Activated T-cell treated with anti-CD3 and anti-CD28 coated beads, Interleukin-2, amount 50 U/mL, for 4 hours (primary cell): ENCODE results near the gene FBXO44. TPM values are rescaled to one million over a fixed set of nuclear protein-coding genes. Genes with fewer than 3 reads are reported as not detected.
A peak's percentile ranks its signal among the peaks of the same experiment; 100 is the strongest.
"Not testable (repeated sequence)": the region's sequence is repeated elsewhere in the genome, so short reads cannot be mapped to it uniquely, and the experiment has no call there.

ENCODE experiments used
- ATAC-seq, 2 donors: fragments of 200-7000 bp; cut with Tn5 transposase; one replicate each; pipeline ENCODE4 v1.10.0; 2021
- DNase-seq: peaks from one replicate; pipeline ENCODE4 v3.0.0-alpha.2; 2020
- H3K27me3 Mint-ChIP-seq: one replicate; pipeline ENCODE4 v1.8.0; 2021; ENCODE audit warnings: low read depth, mixed read lengths
- H3K36me3 Mint-ChIP-seq: one replicate; pipeline ENCODE4 v1.8.0; 2022; ENCODE audit warnings: mixed read lengths; ENCODE audit not compliant: insufficient read depth
- H3K4me1 Mint-ChIP-seq: one replicate; pipeline ENCODE4 v1.8.0; 2021; ENCODE audit warnings: low read depth, mixed read lengths
- H3K4me3 Mint-ChIP-seq: one replicate; pipeline ENCODE4 v1.8.0; 2021; ENCODE audit warnings: mild to moderate bottlenecking, moderate library complexity, mixed read lengths
- H3K9me3 Mint-ChIP-seq: one replicate; pipeline ENCODE4 v1.8.0; 2021; ENCODE audit warnings: mixed read lengths
- total RNA-seq, 3 donors: library from RNA; stranded (reverse); gene quantifications; one replicate each; pipeline ENCODE4 v1.2.1, GENCODE V29; 2021

Gene FBXO44, protein sequence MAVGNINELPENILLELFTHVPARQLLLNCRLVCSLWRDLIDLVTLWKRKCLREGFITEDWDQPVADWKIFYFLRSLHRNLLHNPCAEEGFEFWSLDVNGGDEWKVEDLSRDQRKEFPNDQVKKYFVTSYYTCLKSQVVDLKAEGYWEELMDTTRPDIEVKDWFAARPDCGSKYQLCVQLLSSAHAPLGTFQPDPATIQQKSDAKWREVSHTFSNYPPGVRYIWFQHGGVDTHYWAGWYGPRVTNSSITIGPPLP
- 10 to 100 TPM; 12.6 to 13.6 (median 13.2) TPM for total RNA-seq

GRCh38 chr1:11654137-11654938 lies at the start of gene FBXO44, which contains the start of gene FBXO2:
Gene FBXO44 (plus strand): TSS chr1:11654877. CDS start chr1:11655836, 959 bp downstream.
Gene FBXO2 (minus strand): TSS chr1:11654429. CDS start chr1:11654340, 89 bp downstream.
- Mint-ChIP-seq H3K4me1 (peaks cover 28% of the 10 kb centered on the region), H3K27me3 (no peaks in the 10 kb centered on the region), H3K4me3 (peak within 1 kb of the TSS; percentile 79), H3K9me3 (no peaks in the 10 kb centered on the region), H3K36me3 (no peaks in the 10 kb centered on the region)
- DNase-seq (peak; percentile 64), ATAC-seq (peak; percentile 84 to 85)

GRCh38 chr1:11606775-11607174 lies 47.9 kb upstream of the FBXO44 start:
- Mint-ChIP-seq H3K4me3 (no peak overlapping the region), H3K9me3 (no peaks in the 10 kb centered on the region), H3K4me1 (no peaks in the 10 kb centered on the region), H3K36me3 (no peaks in the 10 kb centered on the region), H3K27me3 (peaks cover 9% of the 10 kb centered on the region)
- ATAC-seq (no peak), DNase-seq (no peak)

DNA sequence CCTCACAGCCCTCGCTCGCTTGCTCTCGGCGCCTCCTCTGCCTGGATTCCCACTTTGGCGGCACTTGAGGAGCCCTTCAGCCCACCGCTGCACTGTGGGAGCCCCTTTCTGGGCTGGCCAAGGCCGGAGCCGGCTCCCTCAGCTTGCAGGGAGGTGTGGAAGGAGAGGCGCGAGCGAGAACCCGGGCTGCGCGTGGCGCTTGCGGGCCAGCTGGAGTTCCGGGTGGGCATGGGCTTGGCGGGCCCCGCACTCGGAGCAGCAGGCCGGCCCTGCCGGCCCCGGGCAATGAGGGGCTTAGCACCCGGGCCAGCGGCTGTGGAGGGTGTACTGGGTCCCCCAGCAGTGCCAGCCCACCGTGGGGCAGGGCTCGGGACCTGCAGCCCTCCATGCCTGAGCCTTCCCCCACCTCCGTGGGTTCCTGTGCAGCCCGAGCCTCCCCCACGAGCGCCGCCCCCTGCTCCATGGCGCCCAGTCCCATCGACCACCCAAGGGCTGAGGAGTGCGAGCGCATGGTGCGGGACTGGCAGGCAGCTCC lies 46.0 kb upstream of the FBXO44 start:
- H3K4me1 Mint-ChIP-seq, DNase-seq, H3K9me3 Mint-ChIP-seq, H3K4me3 Mint-ChIP-seq, H3K27me3 Mint-ChIP-seq, ATAC-seq, H3K36me3 Mint-ChIP-seq: not testable (repeated sequence)

GRCh38 chr1:11609378-11609777 lies 45.3 kb upstream of the FBXO44 start:
- H3K4me3 Mint-ChIP-seq, H3K27me3 Mint-ChIP-seq, H3K9me3 Mint-ChIP-seq: not testable (repeated sequence)

GRCh38 chr1:11610629-11611180 lies 44.0 kb upstream of the FBXO44 start:
- ATAC-seq (no peak), DNase-seq (no peak)
- H3K27me3 Mint-ChIP-seq, result no peaks in the 10 kb centered on the region
- no peaks in the 10 kb centered on the region for H3K4me1 Mint-ChIP-seq
- no peak overlapping the region for H3K4me3 Mint-ChIP-seq
- H3K9me3 Mint-ChIP-seq, result no peaks in the 10 kb centered on the region
- H3K36me3 Mint-ChIP-seq, result no peaks in the 10 kb centered on the region

More at GRCh38 chr1:11609378-11609777, 45.3 kb upstream of the FBXO44 start:
- ATAC-seq, H3K4me1 Mint-ChIP-seq, H3K36me3 Mint-ChIP-seq, DNase-seq: not testable (repeated sequence)

- no peaks in the 10 kb centered on the region for H3K4me1 Mint-ChIP-seq
- ATAC-seq (no peak), DNase-seq (no peak)
- H3K4me3 Mint-ChIP-seq, result no peak overlapping the region
- H3K27me3 Mint-ChIP-seq, result no peaks in the 10 kb centered on the region
- H3K9me3 Mint-ChIP-seq, result no peaks in the 10 kb centered on the region
- no peaks in the 10 kb centered on the region for H3K36me3 Mint-ChIP-seq
Observed at GRCh38 chr1:11611638-11612327, 42.9 kb upstream of the FBXO44 start.

- Mint-ChIP-seq H3K9me3 (no peaks in the 10 kb centered on the region), H3K4me3 (no peak overlapping the region), H3K4me1 (no peaks in the 10 kb centered on the region), H3K36me3 (no peaks in the 10 kb centered on the region), H3K27me3 (peaks cover 4% of the 10 kb centered on the region)
- no peak for ATAC-seq
- no peak for DNase-seq
Observed at GRCh38 chr1:11613347-11613746, 41.3 kb upstream of the FBXO44 start.

DNA sequence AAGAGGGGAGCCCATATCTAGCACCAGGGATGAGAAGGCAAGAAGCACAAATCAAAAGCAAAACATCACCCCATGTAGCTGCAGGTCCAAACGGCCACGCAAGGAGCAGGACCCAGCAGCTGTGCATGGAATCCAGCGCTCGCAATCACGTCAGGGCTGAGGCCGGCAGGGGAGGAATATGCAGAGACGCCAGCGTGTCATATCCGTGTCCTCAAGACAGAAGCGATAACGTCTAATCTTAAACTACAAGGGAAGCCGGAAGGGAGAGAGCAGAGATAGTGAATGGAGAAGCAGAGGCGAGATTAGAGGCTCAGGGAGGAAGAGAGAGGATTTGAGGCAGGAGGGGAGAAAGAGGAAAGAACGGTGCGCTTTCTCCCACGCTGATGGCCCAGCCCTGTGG lies 39.6 kb upstream of the FBXO44 start:
- ATAC-seq (no peak), DNase-seq (no peak)
- Mint-ChIP-seq H3K4me1 (no peaks in the 10 kb centered on the region), H3K9me3 (no peaks in the 10 kb centered on the region), H3K36me3 (no peaks in the 10 kb centered on the region), H3K4me3 (no peak overlapping the region), H3K27me3 (peaks cover 4% of the 10 kb centered on the region)

DNA sequence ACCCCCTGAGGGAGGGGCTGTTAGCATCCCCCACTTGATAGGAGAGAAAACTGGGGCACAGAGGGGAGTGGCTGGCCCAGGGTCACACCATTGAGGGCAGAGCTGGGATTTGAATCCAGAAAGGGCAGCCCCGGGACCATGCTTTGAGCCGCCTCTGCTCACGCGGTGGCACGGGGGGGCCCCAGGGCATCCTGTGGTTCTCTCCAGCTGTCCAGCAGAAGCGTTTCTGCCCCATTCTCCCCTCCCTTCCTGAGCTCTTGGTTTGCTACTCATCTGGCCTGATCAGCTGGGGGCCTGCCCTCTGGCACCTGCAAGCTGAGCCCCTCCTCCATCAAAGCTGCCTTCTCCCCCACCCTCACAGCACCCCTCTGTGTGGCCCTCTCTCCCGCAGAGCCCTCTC lies 37.9 kb upstream of the FBXO44 start:
- no peaks in the 10 kb centered on the region for H3K9me3 Mint-ChIP-seq
- H3K4me1 Mint-ChIP-seq, result no peaks in the 10 kb centered on the region
- H3K4me3 Mint-ChIP-seq, result no peak overlapping the region
- ATAC-seq, result no peak
- H3K36me3 Mint-ChIP-seq, result no peaks in the 10 kb centered on the region
- H3K27me3 Mint-ChIP-seq, result peaks cover 4% of the 10 kb centered on the region
- no peak for DNase-seq

GRCh38 chr1:11617314-11617713 lies 37.4 kb upstream of the FBXO44 start:
- DNase-seq (no peak), ATAC-seq (no peak)
- Mint-ChIP-seq H3K4me3 (no peak overlapping the region), H3K27me3 (peaks cover 6% of the 10 kb centered on the region), H3K4me1 (no peaks in the 10 kb centered on the region), H3K9me3 (no peaks in the 10 kb centered on the region), H3K36me3 (no peaks in the 10 kb centered on the region)

DNA sequence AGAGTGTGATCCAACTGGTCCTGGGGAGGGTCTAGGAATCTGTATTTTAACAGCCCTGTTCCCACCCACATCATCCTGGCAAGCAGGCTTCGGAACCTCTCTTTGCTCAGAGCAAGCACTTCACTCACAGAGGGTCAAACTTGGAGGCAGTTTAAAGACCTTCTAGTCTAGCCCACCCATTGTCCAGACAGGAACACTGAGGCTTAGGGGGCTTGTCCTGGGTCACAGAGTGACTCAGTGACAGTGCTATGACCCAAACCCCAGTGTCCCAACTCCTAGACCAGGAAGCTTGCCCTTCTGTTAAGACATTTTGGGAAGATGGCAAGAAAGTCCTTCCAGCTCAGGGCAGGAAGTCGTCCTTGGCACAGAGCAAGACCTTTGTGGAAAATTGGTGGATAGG lies 36.9 kb upstream of the FBXO44 start:
- no peak for DNase-seq
- Mint-ChIP-seq H3K4me3 (no peak overlapping the region), H3K9me3 (no peaks in the 10 kb centered on the region), H3K4me1 (no peaks in the 10 kb centered on the region), H3K36me3 (no peaks in the 10 kb centered on the region), H3K27me3 (peaks cover 6% of the 10 kb centered on the region)
- ATAC-seq, result no peak

GRCh38 chr1:11620405-11620804 lies 34.3 kb upstream of the FBXO44 start:
- DNase-seq (no peak), ATAC-seq (no peak)
- H3K4me3 Mint-ChIP-seq, result no peak overlapping the region
- H3K4me1 Mint-ChIP-seq, result no peaks in the 10 kb centered on the region
- H3K9me3 Mint-ChIP-seq, result no peaks in the 10 kb centered on the region
- no peaks in the 10 kb centered on the region for H3K36me3 Mint-ChIP-seq
- H3K27me3 Mint-ChIP-seq, result peaks cover 15% of the 10 kb centered on the region

DNA sequence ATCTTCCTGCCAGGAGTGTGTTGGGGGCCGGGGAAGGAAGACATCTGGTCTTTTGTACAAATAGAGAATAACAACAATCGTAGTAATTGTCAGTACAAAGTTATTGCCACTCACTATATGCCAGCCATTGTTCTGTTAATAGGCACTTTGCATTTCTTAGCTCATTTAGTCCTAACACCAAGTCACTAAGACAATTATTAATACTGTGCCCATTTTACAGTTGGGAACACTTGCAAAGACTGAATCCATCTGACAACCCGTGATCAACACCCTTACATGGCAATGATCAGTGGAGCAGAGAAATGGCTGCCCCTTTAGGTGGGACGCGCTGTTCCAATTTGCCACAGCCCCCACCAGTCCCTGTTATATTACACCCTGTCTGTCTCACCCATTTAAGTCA lies 33.8 kb upstream of the FBXO44 start:
- ATAC-seq, result no peak
- no peaks in the 10 kb centered on the region for H3K36me3 Mint-ChIP-seq
- H3K27me3 Mint-ChIP-seq, result peaks cover 20% of the 10 kb centered on the region
- H3K4me1 Mint-ChIP-seq, result no peaks in the 10 kb centered on the region
- H3K4me3 Mint-ChIP-seq, result no peak overlapping the region
- no peaks in the 10 kb centered on the region for H3K9me3 Mint-ChIP-seq
- DNase-seq, result no peak

DNA sequence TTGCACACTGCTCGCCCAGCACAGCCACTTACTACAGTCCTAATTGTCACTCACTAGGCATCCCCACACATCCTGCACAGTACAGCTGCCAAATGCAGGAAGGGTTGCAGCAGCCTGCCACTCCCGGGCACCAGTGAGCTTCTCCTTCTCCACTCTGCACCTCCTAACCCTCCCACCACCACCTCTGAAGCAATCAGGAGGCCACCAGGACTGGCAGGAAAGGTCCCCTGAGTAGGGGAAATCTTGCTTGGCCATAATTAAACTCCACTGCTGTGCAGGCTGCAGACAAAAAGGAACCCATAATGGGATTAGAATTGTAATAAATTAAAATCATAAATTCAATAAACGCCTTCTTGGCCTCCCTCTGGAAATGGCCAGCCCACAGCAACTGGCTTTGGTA lies 32.3 kb upstream of the FBXO44 start:
- H3K9me3 Mint-ChIP-seq, result no peaks in the 10 kb centered on the region
- peaks cover 22% of the 10 kb centered on the region for H3K27me3 Mint-ChIP-seq
- no peaks in the 10 kb centered on the region for H3K36me3 Mint-ChIP-seq
- H3K4me3 Mint-ChIP-seq, result no peak overlapping the region
- DNase-seq (no peak), ATAC-seq (no peak)
- no peaks in the 10 kb centered on the region for H3K4me1 Mint-ChIP-seq
